HepG2 (cell line): ENCODE results near the gene RAB1B. TPM values are rescaled to one million over a fixed set of nuclear protein-coding genes. Genes with fewer than 3 reads are reported as not detected.

Experiments
- ATAC-seq: fragments of 200-7000 bp; cut with Tn5 transposase; 3 replicates; pipeline ENCODE4 v1.9.1; 2020; ENCODE audit warnings: mild to moderate bottlenecking, moderate library complexity
- BruUV-seq: library from RNA; stranded (reverse); fragments of 400-500 nt; replicated peaks from 2 replicates; lab custom pipeline; 2021; lab: Mats Ljungman, UMichigan
- CTCF ChIA-PET: fragments of 300-600 bp; formaldehyde crosslinking; extraction: SDS; loops from one replicate; lab custom pipeline; 2021; ENCODE audit warnings: low total read pairs, inconsistent platforms, low intra/inter-chr PET ratio; lab: Yijun Ruan, JAX
- POLR2A ChIA-PET: fragments of 350-600 bp; sonication (Branson Sonifier 250); formaldehyde crosslinking; loops from one replicate; lab custom pipeline; 2020; ENCODE audit warnings: antibody characterized with exemption, inconsistent platforms; lab: Yijun Ruan, JAX
- DNase-seq: peaks from one replicate; pipeline ENCODE4 v3.0.0-alpha.2; 2015; ENCODE audit warnings: low spot score
- FAIRE-seq: peaks from 3 replicates; lab custom pipeline; 2011; peaks lifted over from hg19 to GRCh38; lab: Jason Lieb, UNC
- H2AFZ ChIP-seq: one replicate; pipeline ENCODE4 v1.6.1; 2011; ENCODE audit warnings: low read length, inconsistent platforms
- H3K27ac ChIP-seq: fragments of 300-600 bp; 3 replicates; pipeline ENCODE4 v1.8.0; 2011; ENCODE audit warnings: mixed run types, mild to moderate bottlenecking, mixed read lengths, low read length, inconsistent platforms; ENCODE audit not compliant: insufficient read depth; ENCODE audit errors: extremely low read length
- H3K27me3 ChIP-seq, 2 experiments: fragments of 200-600 bp in 1 of 2; 2 replicates in 1 of 2; 3 replicates in 1 of 2; pipeline versions ENCODE4 v1.6.0 to v1.8.0; 2011; ENCODE audit warnings: low read length in 2 of 2, mild to moderate bottlenecking in 2 of 2, moderate library complexity in 2 of 2, inconsistent platforms in 1 of 2; ENCODE audit not compliant: insufficient read depth in 2 of 2, control insufficient read depth in 1 of 2
- H3K36me3 ChIP-seq, 2 experiments: fragments of 200-600 bp in 1 of 2; replicated peaks in 1 of 2; 2 replicates in 1 of 2; 3 replicates in 1 of 2; pipeline versions ENCODE4 v1.5.1 to v1.8.0; 2011; ENCODE audit warnings: low read length in 2 of 2, inconsistent platforms in 1 of 2; ENCODE audit not compliant: insufficient read depth in 2 of 2, control insufficient read depth in 1 of 2
- H3K4me1 ChIP-seq: 2 replicates; pipeline ENCODE4 v1.5.1; 2012; ENCODE audit warnings: low read length, inconsistent platforms; ENCODE audit not compliant: insufficient read depth
- H3K4me2 ChIP-seq: 2 replicates; pipeline ENCODE4 v1.6.0; 2011; ENCODE audit warnings: low read depth, low read length, inconsistent platforms
- H3K4me3 ChIP-seq, 3 experiments: fragments of 200-600 bp in 1 of 3; sonication (generic), shearing (Covaris generic) in 1 of 3; replicated peaks in 1 of 3; 2 replicates each; pipeline ENCODE4 v1.5.1; 2011 to 2016; ENCODE audit warnings: low read length in 3 of 3, inconsistent platforms in 2 of 3, low read depth in 2 of 3, mild to moderate bottlenecking in 2 of 3, control low read depth in 1 of 3, mixed read lengths in 1 of 3; ENCODE audit not compliant: insufficient read depth in 1 of 3
- H3K79me2 ChIP-seq: one replicate; pipeline ENCODE4 v1.6.1; 2011; ENCODE audit warnings: low read length, inconsistent platforms; ENCODE audit not compliant: insufficient read depth
- H3K9ac ChIP-seq: 2 replicates; pipeline ENCODE4 v1.6.0; 2011; ENCODE audit warnings: mild to moderate bottlenecking, low read depth, low read length, inconsistent platforms; ENCODE audit not compliant: insufficient read depth
- H3K9me3 ChIP-seq: 2 replicates; pipeline ENCODE4 v1.5.1; 2012; ENCODE audit warnings: mild to moderate bottlenecking, low read length
- H4K20me1 ChIP-seq: 2 replicates; pipeline ENCODE4 v1.6.0; 2011; ENCODE audit warnings: inconsistent platforms, mild to moderate bottlenecking, low read length, moderate library complexity; ENCODE audit not compliant: insufficient read depth
- HNF4G ChIP-seq, 2 experiments: sonication (generic) in 1 of 2; formaldehyde crosslinking in 1 of 2; IDR thresholded peaks; 2 replicates each; pipeline versions ENCODE4 v1.4.0 to v1.6.1; 2011 to 2020; ENCODE audit warnings: borderline replicate concordance in 2 of 2, low read depth in 2 of 2, mild to moderate bottlenecking in 2 of 2, low read length in 1 of 2, missing genetic modification reagents in 1 of 2, moderate library complexity in 1 of 2
- RFX1 ChIP-seq: fragments of 450-650 bp; IDR thresholded peaks from 2 replicates; pipeline ENCODE4 v1.6.1; 2017
- RFX3 ChIP-seq: IDR thresholded peaks from 2 replicates; pipeline ENCODE4 v1.6.1; 2016; ENCODE audit warnings: missing biosample characterization, missing genetic modification reagents
- RFX5 ChIP-seq: IDR thresholded peaks from 2 replicates; pipeline ENCODE4 v1.6.1; 2011; ENCODE audit warnings: low read depth, low read length, improper control_type of control experiment
- SMAD9 ChIP-seq: sonication (generic); formaldehyde crosslinking; IDR thresholded peaks from 2 replicates; pipeline ENCODE4 v1.5.1; 2020; ENCODE audit warnings: mild to moderate bottlenecking, missing genetic modification reagents
- ZBTB8A ChIP-seq: sonication (generic); formaldehyde crosslinking; IDR thresholded peaks from 2 replicates; pipeline ENCODE4 v1.4.0; 2020; ENCODE audit warnings: mild to moderate bottlenecking, low read depth, missing genetic modification reagents, borderline replicate concordance
- ZNF652 ChIP-seq: IDR thresholded peaks from 2 replicates; pipeline ENCODE4 v1.6.1; 2016; ENCODE audit warnings: low read depth, borderline replicate concordance
- WGBS: methylation state at CpG from one replicate; pipeline ENCODE4 v1.1.6; 2017; ENCODE audit warnings: low lambda C conversion rate; 5-methylcytosine and 5-hydroxymethylcytosine counted together
- in situ Hi-C: cut with HindIII; loops from 2 replicates; pipeline ENCODE4 v1.10.0; 2017; ENCODE audit warnings: low pct_unique_long_range_greater_than_20kb; ENCODE audit not compliant: extremely low pct_ligation_motif_present
- intact Hi-C: fragments of 100-400 bp; cut with micrococcal nuclease; formaldehyde crosslinking; loops from one replicate; pipeline ENCODE4 v1.10.0; 2022; ENCODE audit not compliant: unreplicated experiment
- polyA plus RNA-seq, 8 experiments: library from polyadenylated mRNA; depleted of rRNA in 3 of 8; stranded (reverse) in 7 of 8; unstranded in 1 of 8; fragments of >200 nt; fragmentation: Illumina TruSeq in 4 of 8; extraction: Trizol in 4 of 8; gene quantifications; 2 replicates each; pipeline versions ENCODE4 v1.2.1 to v1.2.3, GENCODE V29; 2011 to 2016; ENCODE audit warnings: low read depth in 4 of 8, missing spikeins in 1 of 8, mixed read lengths in 1 of 8; ENCODE audit not compliant: insufficient read depth in 1 of 8
- total RNA-seq, 5 experiments: library from RNA; depleted of rRNA; stranded (reverse); fragments of >200 nt; fragmentation: Illumina TruSeq; extraction: Trizol; gene quantifications; 2 replicates each; pipeline ENCODE4 v1.2.3, GENCODE V29; 2016; ENCODE audit warnings: low read depth in 1 of 5
- TF ChIP-seq, protein P1 (sequence below): sonication (generic); formaldehyde crosslinking; IDR thresholded peaks from 2 replicates; pipeline ENCODE4 v1.4.0; 2020; ENCODE audit warnings: missing genetic modification reagents, borderline replicate concordance

RAB1B gene
- total and polyA plus RNA-seq, 2 of the 13 experiments (the other 11 are each of a cell fraction or from before 2014, with no cell fraction given) = 77.9 to 87.9 TPM

DNA sequence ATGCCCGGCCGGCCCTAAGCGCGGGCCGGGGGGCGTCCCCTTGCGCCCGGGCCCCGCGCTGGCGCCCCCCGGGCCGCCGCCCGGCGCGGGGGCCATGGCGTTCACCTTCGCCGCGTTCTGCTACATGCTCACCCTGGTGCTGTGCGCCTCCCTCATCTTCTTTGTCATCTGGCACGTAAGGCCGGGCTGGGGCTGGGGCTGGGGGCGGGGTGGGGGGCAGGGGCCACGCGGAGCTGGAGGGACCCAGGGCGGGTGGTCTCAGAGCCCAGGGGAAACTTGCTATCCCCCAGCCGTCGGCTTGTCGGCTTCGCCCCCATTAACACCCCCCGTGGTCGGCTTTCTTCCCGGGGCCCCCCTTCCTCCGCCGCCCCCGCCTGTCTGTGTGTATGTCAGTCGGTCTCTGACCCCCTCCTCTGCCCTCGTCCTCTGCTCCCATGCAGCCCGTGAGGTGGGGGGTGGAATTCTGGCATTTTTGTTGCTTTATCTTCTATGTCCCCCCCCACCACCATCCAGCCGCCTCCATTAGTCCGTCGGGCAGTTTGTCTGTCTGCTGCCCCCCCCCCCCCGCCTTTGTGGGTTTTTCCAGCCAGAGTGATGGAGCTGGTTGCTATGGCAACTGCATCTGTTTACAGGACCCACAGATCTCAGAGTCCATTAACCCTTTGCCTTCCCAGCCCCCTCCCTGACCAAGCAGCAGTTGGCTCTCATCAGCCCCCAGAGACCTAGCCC is 10.1 kb downstream of the RAB1B start:
- ChIA-PET CTCF (no interaction called here), POLR2A (interaction anchor here (2.4 kb wide), 1 partner anchor 10 kb away, joined by 15 read pairs; the partner anchor contains the start of gene YIF1A)
- FAIRE-seq = no peak
- Histone ChIP-seq H3K4me3 (peak overlapping the region in 1 of 3 experiments; percentile 16; a peak in 1 of 6 replicates), H3K9ac (no peak overlapping the region), H4K20me1 (peaks cover 6% of the 10 kb centered on the region), H3K4me1 (peaks cover 39% of the 10 kb centered on the region), H3K27ac (no peak overlapping the region), H3K36me3 (peaks cover 5 to 16% of the 10 kb centered on the region in 2 experiments; a peak in 4 of 5 replicates), H3K4me2 (peak overlapping the region; percentile 61; the same call in 1 of the 2 replicates), H3K9me3 (no peaks in the 10 kb centered on the region), H3K27me3 (peaks cover 3 to 9% of the 10 kb centered on the region in 2 experiments; a peak in 3 of 5 replicates), H3K79me2 (no peaks in the 10 kb centered on the region), H2AFZ (no peak overlapping the region)
- TF ChIP-seq, protein P1, sequence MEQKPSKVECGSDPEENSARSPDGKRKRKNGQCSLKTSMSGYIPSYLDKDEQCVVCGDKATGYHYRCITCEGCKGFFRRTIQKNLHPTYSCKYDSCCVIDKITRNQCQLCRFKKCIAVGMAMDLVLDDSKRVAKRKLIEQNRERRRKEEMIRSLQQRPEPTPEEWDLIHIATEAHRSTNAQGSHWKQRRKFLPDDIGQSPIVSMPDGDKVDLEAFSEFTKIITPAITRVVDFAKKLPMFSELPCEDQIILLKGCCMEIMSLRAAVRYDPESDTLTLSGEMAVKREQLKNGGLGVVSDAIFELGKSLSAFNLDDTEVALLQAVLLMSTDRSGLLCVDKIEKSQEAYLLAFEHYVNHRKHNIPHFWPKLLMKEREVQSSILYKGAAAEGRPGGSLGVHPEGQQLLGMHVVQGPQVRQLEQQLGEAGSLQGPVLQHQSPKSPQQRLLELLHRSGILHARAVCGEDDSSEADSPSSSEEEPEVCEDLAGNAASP = no peak
- TF ChIP-seq RFX3 (CRISPR knock-in tag) (peak; percentile 48; the same call in 1 of the 2 replicates), ZBTB8A (CRISPR knock-in tag) (no peak), RFX5 (peak; percentile 53; the same call in 1 of the 2 replicates), SMAD9 (no peak), RFX1 (peak; percentile 21; the same call in 1 of the 2 replicates), HNF4G (IDR thresholded peaks at IDR 0.05; ENCODE audit: borderline replicate concordance, low read depth, low read length) (peak; percentile 10; the same call in 1 of the 2 replicates), HNF4G (CRISPR knock-in tag; IDR thresholded peaks at IDR 0.05; ENCODE audit: borderline replicate concordance, low read depth) (no peak), ZNF652 (CRISPR knock-in tag) (peak; percentile 80)
- intact Hi-C loops = no loop called here
- no peak for DNase-seq
- BruUV-seq = no TSS peak
- no peak for ATAC-seq
- WGBS = 8% methylated on average over 14 of the region's 45 CpGs
- in situ Hi-C loops = no loop called here
